ENCODE data around the gene PAWR. TPM values are rescaled to one million over a fixed set of nuclear protein-coding genes. Genes with fewer than 3 reads are reported as not detected.
"Not testable (repeated sequence)": the region's sequence is repeated elsewhere in the genome, so short reads cannot be mapped to it uniquely, and the experiment has no call there.

The PAWR gene
- polyA plus RNA-seq, 4 donors: 14.2 to 47.6 (median 19.2) TPM

DNA sequence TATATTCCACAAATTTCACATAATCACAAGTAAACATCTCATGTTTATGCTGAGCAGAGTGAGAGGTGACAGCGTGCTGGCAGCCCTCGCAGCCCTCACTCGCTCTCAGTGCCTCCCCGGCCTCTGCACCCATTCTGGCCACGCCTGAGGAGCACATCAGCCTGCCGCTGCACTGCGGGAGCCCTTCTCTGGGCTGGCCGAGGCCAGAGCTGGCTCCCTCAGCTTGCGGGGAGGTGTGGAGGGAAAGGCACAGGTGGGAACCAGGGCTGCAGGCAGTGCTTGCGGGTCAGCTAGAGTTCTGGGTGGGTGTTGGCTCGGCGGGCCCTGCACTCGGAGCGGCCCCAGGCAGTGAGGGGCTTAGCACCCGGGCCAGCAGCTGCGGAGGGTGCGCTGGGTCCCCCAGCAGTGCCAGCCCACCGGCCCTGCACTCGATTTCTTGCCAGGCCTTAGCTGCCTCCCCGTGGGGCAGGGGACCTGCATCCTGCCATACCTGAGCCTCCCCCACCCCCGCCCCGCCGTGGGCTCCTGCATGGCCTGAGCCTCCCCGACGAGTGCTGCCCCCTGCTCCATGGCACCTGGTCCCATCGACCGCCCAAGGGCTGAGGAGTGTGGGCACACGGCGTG is 125.9 kb downstream of the PAWR start:
- H3K27ac ChIP-seq (ENCODE audit: low read depth in 1 of 3, low read length in 2 of 3); H3K4me3 ChIP-seq (ENCODE audit: low read depth in 1 of 3, low read length in 3 of 3); FAIRE-seq; H3K4me1 ChIP-seq (ENCODE audit: control insufficient read depth in 3 of 3, insufficient read depth in 2 of 3, low read depth in 1 of 3, low read length in 2 of 3); DNase-seq; H3K27me3 ChIP-seq (ENCODE audit: control insufficient read depth in 3 of 3, insufficient read depth in 3 of 3, low read length in 3 of 3): not testable (repeated sequence)
- H3K36me3 ChIP-seq (ENCODE audit: control insufficient read depth in 3 of 3, insufficient read depth in 2 of 3, low read depth in 1 of 3, low read length in 3 of 3): peaks cover 0 to 38% (median 0%) of the 10 kb centered on the region in 3 donors
- H3K9me3 ChIP-seq (ENCODE audit: control insufficient read depth in 2 of 2, insufficient read depth in 1 of 2, low read depth in 1 of 2, low read length in 1 of 2): peaks cover 0 to 23% of the 10 kb centered on the region in 2 donors
- WGBS, 3 donors: 96 to 97% (median 97%) methylated on average over 21 to 29 of the region's 29 CpGs

DNA sequence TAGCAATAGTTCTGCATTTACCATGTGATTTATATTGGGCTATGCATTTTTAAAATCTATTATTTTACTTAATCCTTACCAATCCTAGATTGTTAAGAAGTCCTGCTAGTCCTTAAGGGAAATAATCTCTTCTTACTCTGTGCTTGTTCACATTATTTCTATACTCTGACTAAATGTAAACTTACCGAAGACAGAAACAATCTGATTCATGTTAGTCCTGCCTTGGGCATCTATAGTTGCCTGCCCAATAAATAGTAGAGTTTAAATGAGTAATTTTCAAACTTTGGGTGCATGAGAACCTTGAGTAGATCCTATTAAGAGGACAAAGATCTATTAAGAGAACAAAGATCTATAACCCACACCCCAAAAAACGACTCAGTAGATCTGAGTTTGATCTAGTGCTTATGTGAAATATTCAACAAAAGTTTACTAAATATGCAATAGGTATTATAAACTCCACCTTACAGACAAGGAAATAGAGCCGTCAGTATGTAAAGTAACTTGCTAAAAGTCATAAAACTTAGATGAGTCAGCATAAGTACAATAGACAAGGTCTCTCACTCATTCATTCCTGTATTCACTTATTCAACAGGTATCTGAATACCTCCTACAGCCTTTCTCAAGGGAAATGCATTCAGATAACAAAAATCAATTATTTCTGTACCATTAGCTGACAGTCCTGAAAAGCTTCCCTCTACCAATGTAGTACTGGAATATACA is 127.6 kb downstream of the PAWR start:
- Histone ChIP-seq H3K27me3 (ENCODE audit: control insufficient read depth in 3 of 3, insufficient read depth in 3 of 3, low read length in 3 of 3) (no peaks in the 10 kb centered on the region), H3K9me3 (ENCODE audit: control insufficient read depth in 2 of 2, insufficient read depth in 1 of 2, low read depth in 1 of 2, low read length in 1 of 2) (peaks cover 0 to 23% of the 10 kb centered on the region in 2 donors), H3K4me1 (ENCODE audit: control insufficient read depth in 3 of 3, insufficient read depth in 2 of 3, low read depth in 1 of 3, low read length in 2 of 3) (peaks cover 2 to 16% (median 5%) of the 10 kb centered on the region in 3 donors), H3K4me3 (ENCODE audit: low read depth in 1 of 3, low read length in 3 of 3) (no peak overlapping the region), H3K27ac (ENCODE audit: low read depth in 1 of 3, low read length in 2 of 3) (no peak overlapping the region), H3K36me3 (ENCODE audit: control insufficient read depth in 3 of 3, insufficient read depth in 2 of 3, low read depth in 1 of 3, low read length in 3 of 3) (peaks cover 0 to 30% (median 0%) of the 10 kb centered on the region in 3 donors)
- no peak for FAIRE-seq
- WGBS, 3 donors: 26 to 64% (median 41%) methylated on average over 3 of the region's 3 CpGs
- peak; percentile 28 to 67 for DNase-seq

DNA sequence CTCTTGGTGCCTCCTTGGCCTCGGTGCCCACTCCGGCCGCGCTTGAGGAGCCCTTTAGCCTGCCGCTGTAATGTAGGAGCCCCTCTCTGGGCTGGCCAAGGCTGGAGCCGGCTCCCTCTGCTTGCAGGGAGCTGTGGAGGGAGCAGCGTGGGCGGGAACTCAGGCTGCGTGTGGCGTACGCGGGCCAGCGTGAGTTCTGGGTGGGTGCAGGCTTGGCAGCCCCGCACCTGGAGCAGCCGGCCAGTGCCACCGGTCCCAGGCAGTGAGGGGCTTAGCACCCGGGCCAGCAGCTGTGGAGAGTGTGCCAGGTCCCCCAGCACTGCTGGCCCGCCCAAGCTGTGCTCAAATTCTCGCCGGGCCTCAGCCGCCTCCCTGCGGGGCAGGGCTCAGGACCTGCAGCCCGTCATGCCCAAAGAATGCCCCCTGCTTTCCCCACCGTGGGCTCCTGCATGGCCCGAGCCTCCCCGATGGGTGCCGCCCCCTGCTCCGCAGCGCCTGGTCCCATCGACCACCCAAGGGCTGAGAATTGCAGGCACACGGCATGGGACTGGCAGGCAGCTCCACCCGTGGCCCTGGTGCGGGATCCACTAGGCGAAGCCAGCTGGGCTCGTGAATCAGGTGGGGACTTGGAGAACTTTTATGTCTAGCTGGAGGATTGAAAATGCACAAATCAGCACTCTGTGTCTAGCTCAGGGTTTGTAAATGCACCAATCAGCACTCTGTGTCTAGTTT is 129.2 kb downstream of the PAWR start:
- peaks cover 0 to 23% of the 10 kb centered on the region in 2 donors for H3K9me3 ChIP-seq (ENCODE audit: control insufficient read depth in 2 of 2, insufficient read depth in 1 of 2, low read depth in 1 of 2, low read length in 1 of 2)
- H3K36me3 ChIP-seq (ENCODE audit: control insufficient read depth in 3 of 3, insufficient read depth in 2 of 3, low read depth in 1 of 3, low read length in 3 of 3): peaks cover 0 to 30% (median 0%) of the 10 kb centered on the region in 3 donors
- H3K4me3 ChIP-seq (ENCODE audit: low read depth in 1 of 3, low read length in 3 of 3): no peak overlapping the region
- peaks cover 2 to 16% (median 5%) of the 10 kb centered on the region in 3 donors for H3K4me1 ChIP-seq (ENCODE audit: control insufficient read depth in 3 of 3, insufficient read depth in 2 of 3, low read depth in 1 of 3, low read length in 2 of 3)
- no peaks in the 10 kb centered on the region for H3K27me3 ChIP-seq (ENCODE audit: control insufficient read depth in 3 of 3, insufficient read depth in 3 of 3, low read length in 3 of 3)
- 94 to 98% (median 96%) methylated on average over 35 of the region's 35 CpGs for WGBS, 3 donors
- no peak for DNase-seq
- no peak overlapping the region for H3K27ac ChIP-seq (ENCODE audit: low read depth in 1 of 3, low read length in 2 of 3)
- FAIRE-seq: no peak

DNA sequence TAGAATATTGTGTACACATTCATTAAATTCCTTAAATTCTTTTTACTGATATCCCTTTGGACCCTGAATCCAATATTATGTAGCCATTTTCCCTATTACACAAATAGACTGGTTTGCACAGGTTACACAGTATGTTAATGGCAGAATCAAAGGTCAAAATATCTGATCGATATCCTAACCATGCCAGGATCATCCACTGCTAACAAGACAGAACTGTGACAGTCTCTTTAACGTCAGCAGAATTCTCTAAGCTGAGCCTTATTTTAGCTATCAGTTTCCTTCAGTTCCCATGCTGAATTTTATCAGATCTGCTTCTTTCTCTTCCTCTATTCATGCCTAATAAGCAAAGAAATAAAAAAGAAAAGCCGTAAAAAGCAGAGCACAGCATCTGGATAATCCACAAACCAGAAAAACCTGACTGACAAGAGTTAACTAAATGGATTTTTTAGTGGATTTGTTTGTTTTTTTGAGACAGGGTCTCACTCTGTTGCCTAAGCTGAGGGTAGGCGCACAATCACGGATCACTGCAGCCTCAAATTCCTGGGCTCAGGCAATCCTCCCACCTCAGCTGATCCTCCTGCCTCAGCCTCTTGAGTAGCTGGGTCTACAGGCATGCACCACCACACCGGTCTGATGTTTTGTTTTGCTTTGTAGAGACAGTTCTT is 130.4 kb downstream of the PAWR start:
- no peak for FAIRE-seq
- peak; percentile 78 to 88 for DNase-seq
- H3K4me1 ChIP-seq (ENCODE audit: control insufficient read depth in 3 of 3, insufficient read depth in 2 of 3, low read depth in 1 of 3, low read length in 2 of 3): peaks cover 2 to 18% (median 5%) of the 10 kb centered on the region in 3 donors
- peaks cover 0 to 23% (median 0%) of the 10 kb centered on the region in 3 donors for H3K36me3 ChIP-seq (ENCODE audit: control insufficient read depth in 3 of 3, insufficient read depth in 2 of 3, low read depth in 1 of 3, low read length in 3 of 3)
- H3K4me3 ChIP-seq (ENCODE audit: low read depth in 1 of 3, low read length in 3 of 3): no peak overlapping the region
- H3K27me3 ChIP-seq (ENCODE audit: control insufficient read depth in 3 of 3, insufficient read depth in 3 of 3, low read length in 3 of 3): no peaks in the 10 kb centered on the region
- H3K9me3 ChIP-seq (ENCODE audit: control insufficient read depth in 2 of 2, insufficient read depth in 1 of 2, low read depth in 1 of 2, low read length in 1 of 2): peaks cover 0 to 23% of the 10 kb centered on the region in 2 donors
- H3K27ac ChIP-seq (ENCODE audit: low read depth in 1 of 3, low read length in 2 of 3): peak overlapping the region; percentile 41 to 73 (median 58)
- 36 to 61% (median 50%) methylated on average over 6 of the region's 6 CpGs for WGBS, 3 donors

DNA sequence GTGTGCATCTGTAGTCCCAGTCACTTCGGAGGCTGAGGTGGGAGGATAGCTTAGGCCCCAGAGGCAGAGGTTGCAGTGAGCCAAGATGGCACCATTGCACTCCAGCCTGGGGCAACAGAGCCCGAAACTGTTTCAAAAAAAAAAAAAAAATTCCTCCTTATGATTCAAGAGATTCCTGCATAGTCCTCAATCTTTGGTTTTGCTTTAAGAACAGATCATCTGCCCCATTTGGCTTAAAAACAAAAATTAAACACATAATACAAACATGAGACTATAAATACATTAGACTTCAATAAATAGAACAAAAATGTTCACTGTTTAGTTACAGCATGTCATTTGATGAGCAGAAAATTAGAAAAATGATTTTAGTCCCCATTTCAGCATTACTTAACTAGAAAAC is 131.2 kb downstream of the PAWR start:
- H3K4me3 ChIP-seq (ENCODE audit: low read depth in 1 of 3, low read length in 3 of 3): no peak overlapping the region
- no peak for FAIRE-seq
- H3K27ac ChIP-seq (ENCODE audit: low read depth in 1 of 3, low read length in 2 of 3): peak overlapping the region in 1 of 3 donors; percentile 58
- 55 to 90% (median 80%) methylated on average over 2 of the region's 2 CpGs for WGBS, 3 donors
- H3K27me3 ChIP-seq (ENCODE audit: control insufficient read depth in 3 of 3, insufficient read depth in 3 of 3, low read length in 3 of 3): no peaks in the 10 kb centered on the region
- no peak for DNase-seq
- peaks cover 2 to 25% (median 5%) of the 10 kb centered on the region in 3 donors for H3K4me1 ChIP-seq (ENCODE audit: control insufficient read depth in 3 of 3, insufficient read depth in 2 of 3, low read depth in 1 of 3, low read length in 2 of 3)
- H3K9me3 ChIP-seq (ENCODE audit: control insufficient read depth in 2 of 2, insufficient read depth in 1 of 2, low read depth in 1 of 2, low read length in 1 of 2): peaks cover 0 to 17% of the 10 kb centered on the region in 2 donors
- peaks cover 0 to 20% (median 0%) of the 10 kb centered on the region in 3 donors for H3K36me3 ChIP-seq (ENCODE audit: control insufficient read depth in 3 of 3, insufficient read depth in 2 of 3, low read depth in 1 of 3, low read length in 3 of 3)

DNA sequence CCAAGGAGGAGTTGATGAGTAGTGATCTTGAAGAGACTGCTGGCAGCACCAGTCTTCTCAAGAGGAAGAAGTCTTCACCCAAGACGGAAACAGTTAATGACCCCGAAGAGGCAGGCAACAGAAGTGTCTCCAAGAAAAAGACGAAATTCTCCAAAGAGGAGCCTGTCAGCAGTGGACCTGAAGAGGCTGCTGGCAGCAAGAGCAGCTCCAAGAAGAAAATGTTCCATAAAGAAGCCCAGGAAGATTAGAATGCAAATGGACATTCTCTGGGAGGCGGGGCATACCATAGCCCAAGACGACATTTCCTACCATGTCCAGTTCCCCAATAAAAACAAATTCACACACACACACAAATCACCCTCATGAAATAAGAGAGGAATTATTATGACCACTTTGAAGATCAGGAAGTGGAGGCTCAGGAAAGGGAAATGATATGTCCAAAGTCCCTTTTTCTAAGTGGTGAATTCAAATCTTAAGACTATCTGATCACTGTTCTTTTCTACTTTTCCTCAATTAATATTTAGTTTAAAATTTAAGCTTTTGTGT is 131.8 kb downstream of the PAWR start:
- H3K9me3 ChIP-seq (ENCODE audit: control insufficient read depth in 2 of 2, insufficient read depth in 1 of 2, low read depth in 1 of 2, low read length in 1 of 2): peaks cover 0 to 14% of the 10 kb centered on the region in 2 donors
- 64 to 80% (median 69%) methylated on average over 5 of the region's 5 CpGs for WGBS, 3 donors

DNA sequence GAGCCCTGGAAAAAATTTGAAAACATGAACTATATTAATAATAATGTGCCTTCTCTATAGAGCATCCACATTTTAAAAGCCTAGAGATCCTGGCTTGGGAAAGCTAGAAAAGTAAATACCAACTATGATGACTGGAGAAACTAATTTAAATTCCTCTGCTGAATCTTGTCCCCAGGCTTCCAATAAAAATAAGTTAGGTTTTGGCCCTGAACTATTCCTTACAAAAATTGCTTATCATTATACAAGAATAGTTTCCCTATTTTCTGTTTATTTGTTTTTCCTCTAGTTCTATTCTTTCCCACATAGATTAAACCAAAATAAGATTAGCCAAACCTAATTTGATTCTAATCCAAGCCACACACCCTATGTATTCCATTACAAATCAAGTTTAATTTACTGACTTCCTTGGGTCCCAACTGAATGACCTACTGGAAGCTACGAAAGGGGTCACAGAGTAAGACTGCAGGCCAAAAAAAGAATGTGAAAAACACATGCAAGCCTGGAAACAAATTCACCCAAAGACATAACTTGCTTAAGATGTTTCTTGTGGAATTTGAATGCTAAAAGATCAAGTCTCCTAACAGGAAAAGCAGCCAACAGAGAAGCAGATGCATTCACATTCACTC is 133.0 kb downstream of the PAWR start:
- DNase-seq (no peak), FAIRE-seq (no peak)
- Histone ChIP-seq H3K9me3 (ENCODE audit: control insufficient read depth in 2 of 2, insufficient read depth in 1 of 2, low read depth in 1 of 2, low read length in 1 of 2) (peaks cover 0 to 18% of the 10 kb centered on the region in 2 donors), H3K36me3 (ENCODE audit: control insufficient read depth in 3 of 3, insufficient read depth in 2 of 3, low read depth in 1 of 3, low read length in 3 of 3) (peaks cover 0 to 29% (median 0%) of the 10 kb centered on the region in 3 donors), H3K27ac (ENCODE audit: low read depth in 1 of 3, low read length in 2 of 3) (no peak overlapping the region), H3K4me3 (ENCODE audit: low read depth in 1 of 3, low read length in 3 of 3) (no peak overlapping the region), H3K27me3 (ENCODE audit: control insufficient read depth in 3 of 3, insufficient read depth in 3 of 3, low read length in 3 of 3) (no peaks in the 10 kb centered on the region), H3K4me1 (ENCODE audit: control insufficient read depth in 3 of 3, insufficient read depth in 2 of 3, low read depth in 1 of 3, low read length in 2 of 3) (peaks cover 2 to 25% (median 5%) of the 10 kb centered on the region in 3 donors)
- WGBS, 3 donors: 72 to 88% (median 87%) methylated on average over 1 of the region's 1 CpG

More for the DNA sequence above, 131.8 kb downstream of the PAWR start:
- Histone ChIP-seq H3K4me3 (ENCODE audit: low read depth in 1 of 3, low read length in 3 of 3) (no peak overlapping the region), H3K4me1 (ENCODE audit: control insufficient read depth in 3 of 3, insufficient read depth in 2 of 3, low read depth in 1 of 3, low read length in 2 of 3) (peaks cover 2 to 25% (median 5%) of the 10 kb centered on the region in 3 donors), H3K27me3 (ENCODE audit: control insufficient read depth in 3 of 3, insufficient read depth in 3 of 3, low read length in 3 of 3) (no peaks in the 10 kb centered on the region), H3K36me3 (ENCODE audit: control insufficient read depth in 3 of 3, insufficient read depth in 2 of 3, low read depth in 1 of 3, low read length in 3 of 3) (peaks cover 0 to 23% (median 0%) of the 10 kb centered on the region in 3 donors), H3K27ac (ENCODE audit: low read depth in 1 of 3, low read length in 2 of 3) (peak overlapping the region in 2 of 3 donors; percentile 11 to 58)
- DNase-seq: peak in 1 of 2 donors; percentile 15
- FAIRE-seq: no peak

Measured in small intestine (tissue), 7 donors.